ENCODE results near the gene ZNF414. TPM values are rescaled to one million over a fixed set of nuclear protein-coding genes. Genes with fewer than 3 reads are reported as not detected.

ZNF414 gene
- total and polyA plus RNA-seq, 10 of the 15 experiments (the other 5 are each of a cell fraction or from before 2014, with no cell fraction given), result 0.16 to 23.7 (median 5.3) TPM; not detected in 1

- DNase-seq (ENCODE audit: low read depth, low spot score) (no peak), FAIRE-seq (no peak), ATAC-seq (no peak)
- Histone ChIP-seq H3K27me3 (replicated peaks in 1 of 2; ENCODE audit: control insufficient read depth in 2 of 2, insufficient read depth in 2 of 2, low read length in 1 of 2) (no peaks in the 10 kb centered on the region), H3K36me3 (ENCODE audit: control insufficient read depth in 2 of 2, insufficient read depth in 2 of 2, low read length in 1 of 2) (peaks cover 36 to 41% of the 10 kb centered on the region in 2 experiments), H3K4me3 (no peak overlapping the region), H2AFZ (ENCODE audit: control insufficient read depth, low read depth, low read length) (no peak overlapping the region), H4K20me1 (ENCODE audit: control insufficient read depth, insufficient read depth) (peaks cover 6% of the 10 kb centered on the region), H3K9me3 (replicated peaks; ENCODE audit: control insufficient read depth, insufficient read depth, low read length) (no peaks in the 10 kb centered on the region), H3K9ac (ENCODE audit: control insufficient read depth, insufficient read depth, low read length) (no peak overlapping the region), H3K4me1 (ENCODE audit: control insufficient read depth, insufficient read depth, low read length) (peaks cover 20% of the 10 kb centered on the region), H3K79me2 (ENCODE audit: control insufficient read depth, insufficient read depth, low read length) (peaks cover 11% of the 10 kb centered on the region), H3K4me2 (ENCODE audit: control insufficient read depth, insufficient read depth) (no peak overlapping the region), H3K27ac (ENCODE audit: control insufficient read depth, insufficient read depth) (no peak overlapping the region)
- TF ChIP-seq SIX5 (IDR thresholded peaks at IDR 0.05; ENCODE audit: low read depth, low read length, severe bottlenecking) (no peak), TAF1 (IDR thresholded peaks at IDR 0.05; ENCODE audit: borderline replicate concordance, low read depth, low read length) (no peak), NFIC (IDR thresholded peaks at IDR 0.05; ENCODE audit: low read depth, low read length) (no peak), BCL3 (IDR thresholded peaks at IDR 0.05; ENCODE audit: borderline replicate concordance, insufficient read depth, low read depth, low read length, poor library complexity, severe bottlenecking) (no peak)
- TF ChIP-seq, protein P1, sequence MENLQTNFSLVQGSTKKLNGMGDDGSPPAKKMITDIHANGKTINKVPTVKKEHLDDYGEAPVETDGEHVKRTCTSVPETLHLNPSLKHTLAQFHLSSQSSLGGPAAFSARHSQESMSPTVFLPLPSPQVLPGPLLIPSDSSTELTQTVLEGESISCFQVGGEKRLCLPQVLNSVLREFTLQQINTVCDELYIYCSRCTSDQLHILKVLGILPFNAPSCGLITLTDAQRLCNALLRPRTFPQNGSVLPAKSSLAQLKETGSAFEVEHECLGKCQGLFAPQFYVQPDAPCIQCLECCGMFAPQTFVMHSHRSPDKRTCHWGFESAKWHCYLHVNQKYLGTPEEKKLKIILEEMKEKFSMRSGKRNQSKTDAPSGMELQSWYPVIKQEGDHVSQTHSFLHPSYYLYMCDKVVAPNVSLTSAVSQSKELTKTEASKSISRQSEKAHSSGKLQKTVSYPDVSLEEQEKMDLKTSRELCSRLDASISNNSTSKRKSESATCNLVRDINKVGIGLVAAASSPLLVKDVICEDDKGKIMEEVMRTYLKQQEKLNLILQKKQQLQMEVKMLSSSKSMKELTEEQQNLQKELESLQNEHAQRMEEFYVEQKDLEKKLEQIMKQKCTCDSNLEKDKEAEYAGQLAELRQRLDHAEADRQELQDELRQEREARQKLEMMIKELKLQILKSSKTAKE (IDR thresholded peaks at IDR 0.05; ENCODE audit: low read depth, poor library complexity, severe bottlenecking), result no peak
- SMC1A ChIA-PET (ENCODE audit: uncharacterized antibody, unreplicated experiment), result no interaction called here
- in situ Hi-C loops (cut with MboI), result no loop called here
- WGBS (ENCODE audit: insufficient coverage, insufficient replicate concordance, low lambda C conversion rate, missing lambda C conversion rate), result 80% methylated on average over 8 of the region's 8 CpGs
- intact Hi-C loops (cut with micrococcal nuclease; ENCODE audit: unreplicated experiment), result no loop called here
- POLR2A ChIA-PET, result no interaction called here
- CTCF ChIA-PET, result no interaction called here
- BruUV-seq (replicated peaks), result no TSS peak
- RAD21 ChIA-PET (ENCODE audit: unreplicated experiment), result no interaction called here
These were observed 45.1 kb downstream of the ZNF414 start for GRCh38 chr19:8468761-8469373.

Data from GM12878 (cell line).